HT-29 (cell line): ENCODE results near the gene MUC4. TPM values are rescaled to one million over a fixed set of nuclear protein-coding genes. Genes with fewer than 3 reads are reported as not detected.
A peak's percentile ranks its signal among the peaks of the same experiment; 100 is the strongest.
"Not testable (repeated sequence)": the region's sequence is repeated elsewhere in the genome, so short reads cannot be mapped to it uniquely, and the experiment has no call there.

ENCODE experiments used
- DNase-seq: peaks from one replicate; pipeline ENCODE4 v3.0.0-alpha.2; 2015; ENCODE audit warnings: low spot score
- total RNA-seq: library from RNA; depleted of rRNA; stranded (reverse); fragments of >200 nt; shearing (Covaris generic); gene quantifications from 2 replicates; pipeline ENCODE4 v1.2.3, GENCODE V29; 2014

Gene MUC4
- total RNA-seq, 1 experiment from 2014 or later = not detected

- DNase-seq = no peak
Observed at GRCh38 chr3:195835791-195836190, 24.1 kb upstream of the MUC4 start.

GRCh38 chr3:195834675-195835583 is 23.2 kb upstream of the MUC4 start:
- no peak for DNase-seq

- DNase-seq = no peak
Observed at GRCh38 chr3:195829897-195830254, 18.1 kb upstream of the MUC4 start.

GRCh38 chr3:195828762-195829161 is 17.0 kb upstream of the MUC4 start:
- no peak for DNase-seq

- no peak for DNase-seq
Observed at GRCh38 chr3:195825857-195826804, 14.4 kb upstream of the MUC4 start.

GRCh38 chr3:195825191-195825588 is 13.5 kb upstream of the MUC4 start:
- no peak for DNase-seq

GRCh38 chr3:195824425-195825190 is 12.9 kb upstream of the MUC4 start:
- not testable (repeated sequence) for DNase-seq

GRCh38 chr3:195823999-195824398 is 12.3 kb upstream of the MUC4 start:
- DNase-seq = peak; percentile 36

GRCh38 chr3:195823280-195823679 is 11.6 kb upstream of the MUC4 start:
- DNase-seq = no peak

GRCh38 chr3:195822131-195822696 is 10.5 kb upstream of the MUC4 start:
- no peak for DNase-seq

GRCh38 chr3:195821403-195822130 is 9.8 kb upstream of the MUC4 start:
- DNase-seq = peak; percentile 27

GRCh38 chr3:195820901-195821300 is 9.2 kb upstream of the MUC4 start:
- DNase-seq = no peak

GRCh38 chr3:195820186-195820585 is 8.5 kb upstream of the MUC4 start:
- no peak for DNase-seq

- no peak for DNase-seq
Observed at GRCh38 chr3:195818301-195818700, 6.6 kb upstream of the MUC4 start.

- no peak for DNase-seq
Observed at GRCh38 chr3:195817578-195818135, 5.9 kb upstream of the MUC4 start.

- DNase-seq = not testable (repeated sequence)
Observed at GRCh38 chr3:195816276-195816913, 4.7 kb upstream of the MUC4 start.

- DNase-seq = peak; percentile 59
Observed at GRCh38 chr3:195815169-195815771, 3.5 kb upstream of the MUC4 start.

GRCh38 chr3:195813916-195814640 is 2.3 kb upstream of the MUC4 start:
- no peak for DNase-seq

GRCh38 chr3:195812366-195812765 is 637 bp upstream of the MUC4 start:
- no peak for DNase-seq
